IMR-90 (cell line): ENCODE results near the gene C9orf50. TPM values are rescaled to one million over a fixed set of nuclear protein-coding genes. Genes with fewer than 3 reads are reported as not detected.

Source experiments
- ATAC-seq: fragments of 200-7000 bp; cut with Tn5 transposase; 2 replicates; pipeline ENCODE4 v1.9.1; 2020; ENCODE audit warnings: low read depth, mild to moderate bottlenecking, moderate library complexity
- BruUV-seq: library from RNA; stranded (reverse); fragments of 400-500 nt; replicated peaks from 2 replicates; lab custom pipeline; 2021; lab: Mats Ljungman, UMichigan
- CTCF ChIA-PET: fragments of 300-600 bp; formaldehyde crosslinking; extraction: SDS; loops from one replicate; lab custom pipeline; 2021; ENCODE audit warnings: antibody characterized with exemption; lab: Yijun Ruan, JAX
- POLR2A ChIA-PET: fragments of 300-600 bp; sonication (Branson Sonifier 250); formaldehyde crosslinking; loops from one replicate; lab custom pipeline; 2022; ENCODE audit warnings: antibody characterized with exemption; ENCODE audit not compliant: unreplicated experiment; lab: Charles Lee
- DNase-seq: peaks from one replicate; pipeline ENCODE4 v3.0.0; 2013
- H2AFZ ChIP-seq: replicated peaks from 2 replicates; pipeline ENCODE3; 2013; ENCODE audit warnings: low read length, mild to moderate bottlenecking; ENCODE audit not compliant: poor library complexity
- H2AK5ac ChIP-seq: 2 replicates; pipeline ENCODE4 v1.6.1; 2013; ENCODE audit warnings: low read depth, low read length, inconsistent platforms
- H2AK9ac ChIP-seq: replicated peaks from 2 replicates; pipeline ENCODE3; 2013; ENCODE audit warnings: mild to moderate bottlenecking, low read depth, low read length, moderate library complexity; ENCODE audit not compliant: poor library complexity
- H2BK120ac ChIP-seq: 2 replicates; pipeline ENCODE4 v1.6.1; 2013; ENCODE audit warnings: low read depth, low read length, inconsistent platforms
- H2BK15ac ChIP-seq: 3 replicates; pipeline ENCODE4 v1.6.1; 2013; ENCODE audit warnings: low read depth, low read length, inconsistent platforms
- H2BK20ac ChIP-seq: 2 replicates; pipeline ENCODE4 v1.6.1; 2013; ENCODE audit warnings: low read depth, mild to moderate bottlenecking, inconsistent platforms, low read length, moderate library complexity
- H2BK5ac ChIP-seq: 2 replicates; pipeline ENCODE4 v1.6.1; 2013; ENCODE audit warnings: mild to moderate bottlenecking, low read depth, low read length, inconsistent platforms; ENCODE audit not compliant: poor library complexity, severe bottlenecking
- H3K14ac ChIP-seq: replicated peaks from 2 replicates; pipeline ENCODE4 v1.6.1; 2013; ENCODE audit warnings: low read depth, low read length, inconsistent platforms
- H3K18ac ChIP-seq: 2 replicates; pipeline ENCODE4 v1.6.1; 2013; ENCODE audit warnings: low read depth, low read length, control low read depth
- H3K23ac ChIP-seq: 2 replicates; pipeline ENCODE4 v1.6.1; 2013; ENCODE audit warnings: low read depth, low read length, inconsistent platforms
- H3K27ac ChIP-seq: 2 replicates; pipeline ENCODE4 v1.5.1; 2013; ENCODE audit warnings: mild to moderate bottlenecking, control low read depth, low read length; ENCODE audit not compliant: insufficient read depth
- H3K27me3 ChIP-seq: 2 replicates; pipeline ENCODE4 v1.6.1; 2013; ENCODE audit warnings: low read length; ENCODE audit not compliant: control insufficient read depth, insufficient read depth
- H3K36me3 ChIP-seq: 2 replicates; pipeline ENCODE4 v1.6.1; 2013; ENCODE audit warnings: low read length, mixed read lengths; ENCODE audit not compliant: control insufficient read depth, insufficient read depth
- H3K4ac ChIP-seq: 2 replicates; pipeline ENCODE4 v1.6.1; 2013; ENCODE audit warnings: low read depth, low read length, inconsistent platforms
- H3K4me1 ChIP-seq: 2 replicates; pipeline ENCODE4 v1.6.1; 2013; ENCODE audit warnings: low read length, mixed read lengths; ENCODE audit not compliant: control insufficient read depth, insufficient read depth
- H3K4me2 ChIP-seq: 2 replicates; pipeline ENCODE4 v1.6.1; 2013; ENCODE audit warnings: low read depth, mild to moderate bottlenecking, control low read depth, low read length, moderate library complexity
- H3K4me3 ChIP-seq: 2 replicates; pipeline ENCODE4 v1.5.1; 2013; ENCODE audit warnings: low read depth, mild to moderate bottlenecking, control low read depth, low read length, moderate library complexity; ENCODE audit not compliant: insufficient read depth
- H3K56ac ChIP-seq: 2 replicates; pipeline ENCODE4 v1.6.1; 2013; ENCODE audit warnings: low read length, inconsistent platforms; ENCODE audit not compliant: insufficient read depth; ENCODE audit errors: extremely low read depth
- H3K79me1 ChIP-seq, 2 experiments: 2 replicates each; pipeline ENCODE4 v1.6.1; 2013; ENCODE audit warnings: low read length in 2 of 2, inconsistent platforms in 1 of 2, low read depth in 1 of 2
- H3K9ac ChIP-seq: 2 replicates; pipeline ENCODE4 v1.6.1; 2013; ENCODE audit warnings: low read depth, low read length, control low read depth
- H3K9me1 ChIP-seq: 2 replicates; pipeline ENCODE4 v1.6.1; 2013; ENCODE audit warnings: low read length, inconsistent platforms; ENCODE audit not compliant: insufficient read depth
- H3K9me3 ChIP-seq: 2 replicates; pipeline ENCODE4 v1.6.1; 2013; ENCODE audit warnings: low read length; ENCODE audit not compliant: control insufficient read depth, insufficient read depth
- H4K20me1 ChIP-seq: 2 replicates; pipeline ENCODE4 v1.6.1; 2013; ENCODE audit warnings: low read length, inconsistent platforms; ENCODE audit not compliant: insufficient read depth
- H4K5ac ChIP-seq: 2 replicates; pipeline ENCODE4 v1.6.1; 2013; ENCODE audit warnings: mild to moderate bottlenecking, low read depth, low read length, control low read depth
- H4K8ac ChIP-seq, 2 experiments: 2 replicates each; pipeline ENCODE4 v1.6.1; 2013; ENCODE audit warnings: low read depth in 2 of 2, low read length in 2 of 2, control low read depth in 1 of 2, inconsistent platforms in 1 of 2
- H4K91ac ChIP-seq: 2 replicates; pipeline ENCODE4 v1.6.1; 2013; ENCODE audit warnings: low read depth, low read length, inconsistent platforms; ENCODE audit not compliant: insufficient read depth
- BHLHE40 ChIP-seq: fragments of 150-350 bp; IDR thresholded peaks from 2 replicates; pipeline ENCODE4 v1.6.1; 2016; ENCODE audit warnings: mild to moderate bottlenecking, low read depth, low read length
- CEBPB ChIP-seq: IDR thresholded peaks from 2 replicates; pipeline ENCODE4 v1.6.1; 2012; ENCODE audit warnings: low read depth, low read length, improper control_type of control experiment
- CHD1 ChIP-seq: IDR thresholded peaks from 2 replicates; pipeline ENCODE4 v1.6.1; 2012; ENCODE audit warnings: low read depth, low read length, improper control_type of control experiment
- FOS ChIP-seq: fragments of 150-350 bp; IDR thresholded peaks from 2 replicates; pipeline ENCODE4 v1.6.1; 2016; ENCODE audit warnings: low read depth, low read length
- MAFK ChIP-seq: IDR thresholded peaks from 2 replicates; pipeline ENCODE4 v1.6.1; 2012; ENCODE audit warnings: low read depth, low read length, improper control_type of control experiment
- MAZ ChIP-seq: IDR thresholded peaks from 2 replicates; pipeline ENCODE4 v1.6.1; 2012; ENCODE audit warnings: low read depth, mild to moderate bottlenecking, low read length, improper control_type of control experiment, moderate library complexity, borderline replicate concordance
- MXI1 ChIP-seq: IDR thresholded peaks from 2 replicates; pipeline ENCODE4 v1.6.1; 2012; ENCODE audit warnings: low read depth, mild to moderate bottlenecking, low read length, moderate library complexity, borderline replicate concordance
- NFE2L2 ChIP-seq: fragments of 150-350 bp; IDR thresholded peaks from 2 replicates; pipeline ENCODE4 v1.6.1; 2016; ENCODE audit warnings: low read depth, mild to moderate bottlenecking, low read length
- POLR2A ChIP-seq: IDR thresholded peaks from 2 replicates; pipeline ENCODE4 v1.6.1; 2012; ENCODE audit warnings: mild to moderate bottlenecking, low read depth, low read length
- RAD21 ChIP-seq: IDR thresholded peaks from 2 replicates; pipeline ENCODE4 v1.6.1; 2012; ENCODE audit warnings: low read length, improper control_type of control experiment
- RCOR1 ChIP-seq: IDR thresholded peaks from 2 replicates; pipeline ENCODE4 v1.6.1; 2012; ENCODE audit warnings: mild to moderate bottlenecking, low read length, improper control_type of control experiment; ENCODE audit not compliant: insufficient replicate concordance
- RFX5 ChIP-seq: IDR thresholded peaks from 2 replicates; pipeline ENCODE4 v1.8.0; 2012; ENCODE audit warnings: low read depth, mild to moderate bottlenecking, low read length, moderate library complexity
- SMC3 ChIP-seq: fragments of 150-350 bp; IDR thresholded peaks from 2 replicates; pipeline ENCODE4 v1.6.1; 2016; ENCODE audit warnings: low read depth, mild to moderate bottlenecking, antibody characterized with exemption, low read length, moderate library complexity
- WGBS, 2 experiments: methylation state at CpG; one replicate each; pipeline versions ENCODE4 v1.1.5 to v1.1.7; 2013; ENCODE audit warnings: missing lambda C conversion rate in 2 of 2; ENCODE audit not compliant: insufficient read length in 1 of 2; ENCODE audit errors: extremely low coverage in 2 of 2; 5-methylcytosine and 5-hydroxymethylcytosine counted together
- dilution Hi-C: fragments of 300-500 bp; cut with HindIII; formaldehyde crosslinking; loops from one replicate; pipeline ENCODE4 v1.14.3; 2018; ENCODE audit warnings: low sequenced_read_pairs; ENCODE audit not compliant: unreplicated experiment
- in situ Hi-C: fragments of 300-500 bp; cut with MboI; formaldehyde crosslinking; loops from 3 replicates; pipeline ENCODE4 v1.14.3; 2019; ENCODE audit warnings: low sequenced_read_pairs, inconsistent platforms, mixed read lengths
- intact Hi-C: fragments of 100-400 bp; cut with micrococcal nuclease; formaldehyde crosslinking; loops from 2 replicates; pipeline ENCODE4 v1.10.0; 2022
- polyA plus RNA-seq, 3 experiments: library from polyadenylated mRNA; depleted of rRNA; stranded (reverse); fragments of >200 nt; gene quantifications; 2 replicates each; pipeline ENCODE4 v1.2.3, GENCODE V29; 2012; ENCODE audit warnings: low replicate concordance in 1 of 3
- total RNA-seq: library from RNA; depleted of rRNA; stranded (reverse); fragments of >200 nt; gene quantifications from 2 replicates; pipeline ENCODE4 v1.2.3, GENCODE V29; 2012
- TF ChIP-seq, protein P1 (sequence below): conservative IDR thresholded peaks from 2 replicates; pipeline ENCODE4 v1.5.1; 2012; ENCODE audit warnings: mild to moderate bottlenecking, low read depth, low read length, improper control_type of control experiment
- TF ChIP-seq, protein P2 (sequence below): fragments of 150-350 bp; IDR thresholded peaks from 2 replicates; pipeline ENCODE4 v1.6.1; 2017; ENCODE audit warnings: mild to moderate bottlenecking, antibody characterized with exemption, low read length, low read depth
- TF ChIP-seq, protein P3 (sequence below): fragments of 150-350 bp; IDR thresholded peaks from 2 replicates; pipeline ENCODE4 v1.6.1; 2016; ENCODE audit warnings: low read depth, mild to moderate bottlenecking, low read length, moderate library complexity, borderline replicate concordance

C9orf50 gene
- total and polyA plus RNA-seq, 2 of the 4 experiments (the other 2 are of a cell fraction): 0.09 TPM; not detected in 1

DNA sequence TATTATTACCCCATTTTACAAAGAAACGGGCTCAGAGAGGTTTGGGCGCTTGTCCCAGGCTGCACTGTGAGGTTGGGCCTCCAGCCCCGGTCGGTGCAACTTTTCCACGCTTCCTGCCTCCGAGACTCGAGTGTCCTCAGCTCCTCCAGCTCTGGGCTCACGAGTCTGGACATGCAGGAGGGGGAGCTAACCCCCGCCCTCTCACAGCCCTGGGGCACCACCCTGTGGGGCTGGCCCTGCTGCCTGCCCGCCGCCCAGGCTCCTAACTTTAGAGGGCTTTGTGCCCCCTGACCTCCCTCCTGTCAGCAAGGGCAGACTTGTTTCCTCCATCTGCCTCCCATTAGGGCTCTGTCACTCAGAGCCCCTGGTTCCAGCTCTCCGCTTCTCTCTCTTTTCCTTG is 25.4 kb upstream of the C9orf50 start:
- Histone ChIP-seq H3K14ac (no peak overlapping the region), H2AFZ (no peak overlapping the region), H3K27me3 (no peaks in the 10 kb centered on the region), H2BK15ac (no peak overlapping the region), H3K56ac (no peak overlapping the region), H3K4me3 (no peak overlapping the region), H4K8ac (no peak overlapping the region), H4K5ac (no peak overlapping the region), H3K23ac (no peak overlapping the region), H3K36me3 (no peaks in the 10 kb centered on the region), H3K18ac (no peak overlapping the region), H3K4me2 (no peak overlapping the region), H3K4ac (no peak overlapping the region), H2AK5ac (no peak overlapping the region), H3K27ac (no peak overlapping the region), H2BK20ac (no peak overlapping the region), H4K91ac (no peak overlapping the region), H3K4me1 (peaks cover 9% of the 10 kb centered on the region; the same call in 1 of the 2 replicates), H3K9me3 (no peaks in the 10 kb centered on the region), H4K20me1 (peaks cover 4% of the 10 kb centered on the region), H3K9me1 (peaks cover 6% of the 10 kb centered on the region), H3K79me1 (peaks cover 0 to 12% of the 10 kb centered on the region in 2 experiments; a peak in 1 of 4 replicates), H3K9ac (no peak overlapping the region), H2BK5ac (no peak overlapping the region), H2BK120ac (no peak overlapping the region), H2AK9ac (no peak overlapping the region)
- intact Hi-C loops (no loop called here), in situ Hi-C loops (no loop called here), dilution Hi-C loops (no loop called here)
- ChIA-PET POLR2A (no interaction called here), CTCF (no interaction called here)
- no peak for DNase-seq
- TF ChIP-seq, protein P1, sequence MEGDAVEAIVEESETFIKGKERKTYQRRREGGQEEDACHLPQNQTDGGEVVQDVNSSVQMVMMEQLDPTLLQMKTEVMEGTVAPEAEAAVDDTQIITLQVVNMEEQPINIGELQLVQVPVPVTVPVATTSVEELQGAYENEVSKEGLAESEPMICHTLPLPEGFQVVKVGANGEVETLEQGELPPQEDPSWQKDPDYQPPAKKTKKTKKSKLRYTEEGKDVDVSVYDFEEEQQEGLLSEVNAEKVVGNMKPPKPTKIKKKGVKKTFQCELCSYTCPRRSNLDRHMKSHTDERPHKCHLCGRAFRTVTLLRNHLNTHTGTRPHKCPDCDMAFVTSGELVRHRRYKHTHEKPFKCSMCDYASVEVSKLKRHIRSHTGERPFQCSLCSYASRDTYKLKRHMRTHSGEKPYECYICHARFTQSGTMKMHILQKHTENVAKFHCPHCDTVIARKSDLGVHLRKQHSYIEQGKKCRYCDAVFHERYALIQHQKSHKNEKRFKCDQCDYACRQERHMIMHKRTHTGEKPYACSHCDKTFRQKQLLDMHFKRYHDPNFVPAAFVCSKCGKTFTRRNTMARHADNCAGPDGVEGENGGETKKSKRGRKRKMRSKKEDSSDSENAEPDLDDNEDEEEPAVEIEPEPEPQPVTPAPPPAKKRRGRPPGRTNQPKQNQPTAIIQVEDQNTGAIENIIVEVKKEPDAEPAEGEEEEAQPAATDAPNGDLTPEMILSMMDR: no peak
- TF ChIP-seq MXI1 (no peak), RCOR1 (no peak), CEBPB (no peak), RAD21 (no peak), NFE2L2 (no peak), CHD1 (no peak), POLR2A (no peak), SMC3 (no peak), BHLHE40 (no peak), RFX5 (no peak), FOS (no peak), MAZ (no peak), MAFK (no peak)
- TF ChIP-seq, protein P2, sequence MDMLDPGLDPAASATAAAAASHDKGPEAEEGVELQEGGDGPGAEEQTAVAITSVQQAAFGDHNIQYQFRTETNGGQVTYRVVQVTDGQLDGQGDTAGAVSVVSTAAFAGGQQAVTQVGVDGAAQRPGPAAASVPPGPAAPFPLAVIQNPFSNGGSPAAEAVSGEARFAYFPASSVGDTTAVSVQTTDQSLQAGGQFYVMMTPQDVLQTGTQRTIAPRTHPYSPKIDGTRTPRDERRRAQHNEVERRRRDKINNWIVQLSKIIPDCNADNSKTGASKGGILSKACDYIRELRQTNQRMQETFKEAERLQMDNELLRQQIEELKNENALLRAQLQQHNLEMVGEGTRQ: no peak
- TF ChIP-seq, protein P3, sequence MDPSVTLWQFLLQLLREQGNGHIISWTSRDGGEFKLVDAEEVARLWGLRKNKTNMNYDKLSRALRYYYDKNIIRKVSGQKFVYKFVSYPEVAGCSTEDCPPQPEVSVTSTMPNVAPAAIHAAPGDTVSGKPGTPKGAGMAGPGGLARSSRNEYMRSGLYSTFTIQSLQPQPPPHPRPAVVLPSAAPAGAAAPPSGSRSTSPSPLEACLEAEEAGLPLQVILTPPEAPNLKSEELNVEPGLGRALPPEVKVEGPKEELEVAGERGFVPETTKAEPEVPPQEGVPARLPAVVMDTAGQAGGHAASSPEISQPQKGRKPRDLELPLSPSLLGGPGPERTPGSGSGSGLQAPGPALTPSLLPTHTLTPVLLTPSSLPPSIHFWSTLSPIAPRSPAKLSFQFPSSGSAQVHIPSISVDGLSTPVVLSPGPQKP: no peak
- 81% methylated on average over 9 of the region's 12 CpGs; no CpG with 5 or more reads in 1 of the 2 experiments for WGBS, 2 experiments
- ATAC-seq: no peak
- BruUV-seq: no TSS peak
